ENCODE results near the gene MAPKAP1. TPM values are rescaled to one million over a fixed set of nuclear protein-coding genes. Genes with fewer than 3 reads are reported as not detected.

MAPKAP1 gene
- total RNA-seq, 2 donors from 2014 or later: 62.1 to 78.9 TPM

- no peak for DNase-seq (ENCODE audit: low spot score)
- H3K36me3 ChIP-seq: peaks cover 5% of the 10 kb centered on the region
- H3K27ac ChIP-seq: no peak overlapping the region
- no peak overlapping the region for H3K4me3 ChIP-seq
- H3K27me3 ChIP-seq: no peaks in the 10 kb centered on the region
- no peak for TF ChIP-seq CTCF (IDR thresholded peaks at IDR 0.05)
- H3K9me3 ChIP-seq: no peaks in the 10 kb centered on the region
- H3K4me1 ChIP-seq: no peaks in the 10 kb centered on the region
Measured at GRCh38 chr9:125587819-125588460, 119.1 kb downstream of the MAPKAP1 start.

GRCh38 chr9:125586172-125586511, 120.9 kb downstream of the MAPKAP1 start:
- Histone ChIP-seq H3K9me3 (no peaks in the 10 kb centered on the region), H3K4me1 (no peaks in the 10 kb centered on the region)

DNA sequence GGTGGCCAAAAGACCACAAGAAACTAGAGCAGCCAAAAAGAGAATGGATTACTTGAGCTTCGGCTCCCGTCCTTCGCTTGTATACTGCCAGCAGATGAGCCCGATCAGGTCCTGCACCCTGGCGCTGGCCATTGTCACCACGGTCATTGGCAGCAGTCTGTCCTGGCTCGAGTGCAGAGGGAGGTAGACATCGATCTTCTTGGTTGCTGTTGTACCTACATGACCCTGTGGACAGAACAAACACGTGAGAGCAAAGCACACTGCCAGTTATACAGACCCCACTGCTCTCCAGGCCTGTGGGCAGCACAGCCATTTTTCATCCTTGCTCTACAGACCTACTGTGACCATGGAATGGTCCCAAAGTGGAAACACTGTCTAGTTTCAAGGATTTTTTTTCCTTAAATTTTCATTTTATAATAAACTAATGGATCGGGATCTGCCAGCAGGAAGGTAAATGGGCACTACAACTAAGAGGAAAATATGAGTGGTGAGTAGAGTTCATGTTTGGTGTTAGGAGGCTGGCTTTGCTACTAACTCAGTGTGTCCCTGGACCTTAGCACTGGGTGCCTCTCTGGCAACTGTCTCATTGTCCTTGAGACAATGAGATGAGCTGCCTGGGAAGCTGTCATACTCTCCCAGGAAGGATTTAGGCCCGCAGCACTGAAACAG, 121.4 kb downstream of the MAPKAP1 start:
- H3K4me1 ChIP-seq: no peaks in the 10 kb centered on the region
- no peaks in the 10 kb centered on the region for H3K9me3 ChIP-seq
- H3K27me3 ChIP-seq: no peaks in the 10 kb centered on the region
- no peak overlapping the region for H3K27ac ChIP-seq
- peaks cover 5% of the 10 kb centered on the region for H3K36me3 ChIP-seq
- no peak overlapping the region for H3K4me3 ChIP-seq
- TF ChIP-seq CTCF (IDR thresholded peaks at IDR 0.05): no peak
- no peak for DNase-seq (ENCODE audit: low spot score)

More at GRCh38 chr9:125586172-125586511, 120.9 kb downstream of the MAPKAP1 start:
- no peak for DNase-seq (ENCODE audit: low spot score)
- Histone ChIP-seq H3K36me3 (peaks cover 5% of the 10 kb centered on the region), H3K27me3 (no peaks in the 10 kb centered on the region), H3K27ac (no peak overlapping the region), H3K4me3 (no peak overlapping the region)
- no peak for TF ChIP-seq CTCF (IDR thresholded peaks at IDR 0.05)

- Histone ChIP-seq H3K4me3 (no peak overlapping the region), H3K4me1 (no peaks in the 10 kb centered on the region), H3K9me3 (no peaks in the 10 kb centered on the region), H3K27ac (no peak overlapping the region), H3K27me3 (no peaks in the 10 kb centered on the region), H3K36me3 (peaks cover 5% of the 10 kb centered on the region)
- DNase-seq (ENCODE audit: low spot score): no peak
- TF ChIP-seq CTCF (IDR thresholded peaks at IDR 0.05): no peak
Measured at GRCh38 chr9:125580701-125581286, 126.2 kb downstream of the MAPKAP1 start.

DNA sequence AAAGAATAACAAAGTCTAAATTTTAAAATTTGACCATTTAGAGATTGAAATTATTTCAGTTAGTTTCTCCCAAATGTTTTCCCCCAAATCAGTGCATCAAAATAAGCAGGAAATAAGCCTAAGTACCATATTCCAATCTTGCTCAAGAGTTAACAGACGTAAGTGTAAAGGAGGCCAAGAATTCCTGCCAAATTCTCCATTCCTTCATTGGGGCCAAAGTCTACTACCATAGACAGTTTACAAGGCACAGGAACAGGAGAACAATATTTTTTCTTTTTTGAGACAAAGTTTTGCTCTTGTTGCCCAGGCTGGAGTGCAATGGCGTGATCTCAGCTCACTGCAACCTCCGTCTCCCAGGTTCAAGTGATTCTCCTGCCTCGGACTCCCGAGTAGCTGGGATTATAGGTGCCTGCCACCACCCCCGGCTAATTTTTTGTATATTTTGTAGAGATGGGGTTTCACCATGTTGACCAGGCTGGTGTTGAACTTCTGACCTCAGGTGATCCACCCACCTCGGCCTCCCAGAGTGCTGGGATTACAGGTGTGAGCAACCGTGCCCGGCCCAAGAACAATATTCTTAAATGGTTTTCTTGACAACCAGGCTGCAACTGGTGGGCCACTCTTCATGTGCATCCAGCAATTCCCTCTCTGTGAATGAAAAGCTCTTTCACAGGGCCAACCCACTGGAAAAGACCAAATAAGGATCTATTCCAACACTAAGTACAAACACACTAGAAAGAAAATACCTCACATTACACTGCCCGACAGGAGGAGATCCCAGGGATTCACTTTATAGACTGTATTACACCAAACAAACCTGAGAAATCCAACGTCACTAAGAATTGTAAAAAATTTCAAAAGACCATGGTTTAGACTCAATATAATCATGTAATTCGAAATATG, 127.7 kb downstream of the MAPKAP1 start:
- Histone ChIP-seq H3K4me3 (no peak overlapping the region), H3K36me3 (no peaks in the 10 kb centered on the region), H3K9me3 (no peaks in the 10 kb centered on the region), H3K27me3 (no peaks in the 10 kb centered on the region), H3K4me1 (no peaks in the 10 kb centered on the region), H3K27ac (no peak overlapping the region)
- DNase-seq (ENCODE audit: low spot score): no peak
- TF ChIP-seq CTCF (IDR thresholded peaks at IDR 0.05): no peak

All from right atrium auricular region (tissue), 2 donors.